NCI-H2196 (cell line): ENCODE results near the gene IGSF9B.

Experiments
- DNase-seq: peaks from one replicate; lab custom pipeline; 2025; ENCODE audit not compliant: unreplicated experiment; lab: John Stamatoyannopoulos, UW

Gene IGSF9B

DNA sequence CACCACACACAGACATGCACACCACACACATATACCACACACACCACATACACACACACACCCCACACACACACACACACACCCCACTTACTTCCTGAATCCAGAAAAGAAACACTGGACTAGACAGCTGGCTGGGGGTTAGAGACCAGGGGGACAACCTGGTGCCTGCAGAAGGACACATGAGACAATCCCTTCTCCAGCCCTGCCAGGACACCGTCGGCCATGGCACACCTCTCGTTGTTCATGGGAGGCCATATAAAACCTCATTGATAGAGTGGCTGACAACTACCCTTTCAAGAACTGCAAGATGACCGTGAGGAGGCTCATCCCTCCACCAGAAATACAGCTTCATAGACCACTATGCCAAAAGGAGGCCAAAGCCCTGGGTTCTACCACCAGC is 54.3 kb downstream of the IGSF9B start:
- no peak for DNase-seq

DNA sequence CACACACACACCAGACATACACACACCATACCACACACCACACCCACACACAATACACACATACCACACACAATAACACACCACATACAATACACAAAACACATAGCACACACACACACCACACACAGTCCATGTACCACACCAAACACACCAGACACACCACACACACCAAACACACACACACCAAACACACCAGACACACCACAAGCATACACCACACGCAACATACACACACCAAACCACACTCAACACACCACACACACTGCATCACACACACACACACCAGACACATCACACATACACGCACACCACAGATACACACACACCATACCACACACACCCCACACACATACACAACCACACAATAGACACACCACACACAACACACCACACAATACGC is 54.8 kb downstream of the IGSF9B start:
- no peak for DNase-seq

DNA sequence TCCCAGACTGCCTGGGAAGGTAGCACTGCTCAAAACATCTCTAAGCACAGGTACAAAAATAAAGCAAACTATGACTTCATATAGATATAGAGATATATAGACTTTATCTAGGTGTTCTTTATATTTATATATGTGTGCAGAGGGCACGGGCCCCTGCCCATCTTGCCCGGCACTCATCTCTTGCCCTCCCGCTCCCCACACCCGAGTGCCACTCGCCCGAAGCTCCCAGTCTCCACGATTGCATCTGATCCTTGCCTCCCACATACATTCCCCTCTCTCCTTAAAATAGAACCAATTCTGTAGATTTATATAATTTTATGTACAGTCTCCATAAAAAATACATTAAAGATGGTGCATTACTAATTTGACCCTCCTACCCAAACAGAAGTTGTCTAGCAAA is 55.5 kb downstream of the IGSF9B start:
- DNase-seq = no peak

DNA sequence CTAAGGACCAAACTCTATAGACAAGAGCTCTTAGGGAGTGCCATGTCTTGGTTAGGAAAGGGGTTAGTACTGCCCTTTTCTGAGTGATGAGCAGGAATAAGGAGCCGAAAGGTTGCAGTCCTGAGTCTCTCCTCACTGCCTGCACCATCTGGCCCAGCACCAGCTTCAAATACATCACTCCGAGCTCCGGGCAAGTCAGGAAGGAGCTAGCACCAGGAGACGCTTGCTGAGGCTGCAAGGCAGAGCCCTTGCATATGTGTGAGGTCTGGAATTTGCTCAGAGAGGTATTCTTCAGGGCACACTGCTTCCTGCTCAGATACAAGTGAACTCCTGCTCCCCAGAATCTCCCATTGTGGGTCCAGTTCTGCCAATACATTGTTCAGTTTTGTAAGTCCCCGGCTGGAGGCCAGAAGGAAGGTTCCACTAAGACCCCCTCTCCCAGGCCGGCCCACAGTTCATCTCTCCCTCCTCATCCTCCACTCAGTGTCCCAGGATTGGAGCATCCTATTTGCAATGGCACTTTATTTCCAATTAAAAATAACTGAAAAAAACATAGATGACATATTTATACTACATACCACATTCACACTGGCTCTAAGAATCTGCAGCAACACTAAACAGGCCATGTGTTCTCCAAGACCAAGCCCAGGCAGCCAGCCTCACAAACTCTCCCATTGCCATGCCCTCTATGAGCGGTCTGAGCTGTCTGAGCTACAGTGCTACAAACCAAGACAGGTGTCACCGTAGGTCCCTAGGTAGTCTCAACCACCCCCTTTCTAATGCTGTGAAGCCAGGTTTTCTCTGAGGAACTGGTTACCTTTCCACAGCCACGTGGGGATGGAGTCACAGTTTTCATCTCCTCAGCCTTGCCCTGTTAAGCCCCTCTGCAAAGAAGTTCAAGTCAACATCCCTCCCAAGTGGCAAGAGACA is 56.3 kb downstream of the IGSF9B start:
- no peak for DNase-seq

DNA sequence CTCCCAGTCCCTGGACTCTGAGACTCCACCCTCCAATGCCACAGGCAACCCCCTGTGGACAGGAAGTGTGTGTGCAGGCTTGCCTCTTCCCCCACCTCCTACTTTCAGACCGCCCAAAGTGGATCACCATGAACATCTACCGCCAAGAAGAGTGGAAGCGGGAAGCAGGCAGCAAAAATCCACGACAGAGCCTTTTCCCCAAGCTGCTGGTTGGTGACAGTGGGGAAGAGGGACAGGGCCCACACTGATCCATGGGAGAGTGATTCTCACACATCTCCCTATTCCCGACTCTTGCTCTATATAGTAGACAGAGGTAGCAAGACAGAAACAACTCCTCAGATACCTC is 58.0 kb downstream of the IGSF9B start:
- no peak for DNase-seq

DNA sequence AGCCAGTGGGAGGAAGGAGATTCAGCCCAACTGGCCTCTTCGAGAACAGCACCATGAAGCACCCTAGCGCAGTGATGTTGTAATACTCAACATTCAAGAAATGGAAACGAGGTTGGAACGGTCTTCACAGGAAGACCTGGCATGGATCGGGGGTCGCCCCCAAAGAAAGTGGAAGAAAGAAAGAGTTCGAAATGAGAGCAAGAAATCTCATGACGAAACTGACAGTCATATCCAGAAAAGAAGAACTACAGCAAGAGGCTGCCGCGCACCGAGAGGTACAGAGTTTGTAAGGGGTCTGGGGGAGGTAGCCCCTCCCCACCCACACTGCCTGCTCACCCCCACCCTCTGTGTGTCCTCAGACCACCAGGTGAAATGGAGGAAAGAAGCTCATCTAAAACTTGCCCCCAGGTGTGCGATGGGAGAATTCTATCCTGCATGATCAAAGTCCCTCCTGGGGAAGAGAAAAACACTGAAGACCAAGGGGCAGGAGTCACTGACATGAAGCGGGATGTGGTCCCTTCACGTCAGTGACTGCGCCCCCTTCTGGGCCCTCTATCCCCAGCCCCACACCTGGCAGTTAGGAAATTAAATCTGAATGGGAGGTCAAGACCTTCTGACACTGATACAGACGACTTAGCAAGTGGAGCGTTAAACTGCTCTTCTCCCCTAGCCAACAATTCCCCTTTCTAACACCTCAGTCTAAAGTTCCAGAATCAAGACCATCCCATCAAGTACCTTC is 58.6 kb downstream of the IGSF9B start:
- no peak for DNase-seq

DNA sequence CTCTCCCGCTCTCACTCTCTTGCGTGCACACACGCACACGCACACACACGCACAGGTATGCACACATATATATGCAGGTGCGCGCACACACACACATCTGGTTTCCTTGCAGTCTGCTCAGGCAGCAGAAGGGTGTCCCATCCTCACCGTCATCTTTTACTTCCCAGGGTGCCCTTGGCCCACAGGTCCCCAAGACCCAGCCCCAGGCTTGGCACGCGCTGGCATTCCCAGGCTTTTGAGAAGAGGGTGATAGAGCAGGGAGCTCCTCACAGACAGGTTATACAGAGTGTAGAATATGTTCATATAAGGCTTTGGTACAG is 59.5 kb downstream of the IGSF9B start:
- DNase-seq = no peak

DNA sequence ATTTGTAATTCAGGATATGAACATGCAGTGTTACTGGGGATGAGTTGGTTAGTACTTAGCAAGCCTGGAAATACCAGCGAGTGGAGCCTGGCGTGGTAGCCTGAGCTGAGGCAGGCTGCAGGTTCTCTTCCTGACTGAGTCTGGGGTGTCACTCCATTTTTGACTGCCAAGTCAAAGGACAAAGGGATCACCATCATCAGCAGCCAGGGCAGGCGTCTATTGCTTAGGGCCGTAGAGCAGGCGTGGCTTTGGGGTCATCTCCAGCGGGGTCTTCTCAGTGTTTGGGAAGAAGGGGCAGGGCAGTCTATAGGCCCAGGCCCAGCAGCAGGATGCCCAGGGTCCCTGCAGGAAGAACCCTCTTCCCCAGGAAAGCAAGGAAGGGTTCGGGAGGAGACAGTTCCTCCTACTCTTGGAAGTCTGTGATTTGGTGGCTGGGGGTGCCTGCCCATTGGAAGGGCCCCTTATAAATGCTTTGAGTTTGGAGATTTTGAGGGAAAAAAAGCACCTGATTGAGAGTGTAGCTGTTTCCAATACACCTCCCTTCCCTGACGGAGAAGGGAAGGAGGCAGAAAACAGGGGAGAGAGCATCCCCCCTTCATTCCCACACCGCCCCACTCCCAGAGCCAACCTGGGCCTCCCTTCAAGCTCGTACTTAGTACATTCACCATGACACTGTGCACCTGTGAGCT is 60.0 kb downstream of the IGSF9B start:
- DNase-seq = no peak

DNA sequence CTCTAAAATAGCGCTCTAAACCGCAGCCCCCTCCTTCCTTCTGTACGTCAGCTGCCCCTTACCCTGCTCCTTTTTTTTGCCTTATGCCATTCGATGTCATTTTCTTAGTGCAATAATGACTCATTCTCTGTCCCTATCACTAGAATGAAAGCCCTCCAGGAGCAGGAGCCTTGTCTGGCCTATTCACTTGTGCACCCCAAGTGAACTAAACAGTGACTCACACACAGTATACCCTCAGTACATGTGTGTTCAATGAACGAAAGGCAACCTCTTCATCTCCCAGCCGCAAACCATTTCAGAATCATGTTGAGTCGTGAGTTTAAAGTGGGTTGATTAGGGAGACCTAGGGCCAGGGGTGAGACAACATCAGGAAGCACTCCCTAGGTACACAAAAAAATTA is 60.7 kb downstream of the IGSF9B start:
- no peak for DNase-seq

DNA sequence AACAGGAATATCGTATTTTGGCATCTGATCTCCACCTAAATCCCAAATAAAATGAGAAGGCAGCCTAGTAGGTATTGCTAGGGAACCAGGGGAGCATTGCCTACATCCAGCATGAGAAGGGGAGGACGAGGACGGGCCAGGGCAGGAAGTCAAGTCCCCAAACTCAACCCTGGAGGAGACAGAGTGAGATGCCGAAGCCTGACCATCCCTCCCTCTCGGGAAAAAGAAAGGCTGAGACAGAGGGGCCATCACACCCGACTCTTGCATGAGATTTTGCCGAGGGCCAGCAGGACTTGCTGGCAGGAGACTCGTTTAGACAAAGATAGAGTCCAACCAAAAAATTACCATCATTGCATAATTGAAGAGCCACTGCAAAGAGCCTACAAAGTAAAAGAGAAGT is 61.2 kb downstream of the IGSF9B start:
- DNase-seq = no peak

DNA sequence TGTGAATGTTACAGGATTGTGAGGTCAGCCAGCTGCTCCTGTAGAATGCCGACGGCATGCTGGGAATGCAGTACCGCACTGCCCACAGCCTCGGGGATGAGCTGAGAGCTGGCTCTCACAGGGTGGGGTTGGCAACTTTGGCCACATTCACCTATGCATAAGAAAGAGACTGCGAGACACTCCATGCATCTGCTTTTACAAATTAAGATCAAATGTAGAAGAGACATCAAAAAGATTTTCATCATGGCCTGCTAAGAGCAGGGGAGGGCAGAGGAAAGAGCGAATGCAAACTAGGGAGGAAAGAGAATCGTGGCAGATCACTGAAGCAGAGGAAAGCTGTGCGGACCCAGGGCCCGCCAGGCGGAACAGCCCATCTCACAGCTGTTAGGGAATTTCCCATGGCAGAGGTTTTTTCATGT is 61.7 kb downstream of the IGSF9B start:
- DNase-seq = no peak

DNA sequence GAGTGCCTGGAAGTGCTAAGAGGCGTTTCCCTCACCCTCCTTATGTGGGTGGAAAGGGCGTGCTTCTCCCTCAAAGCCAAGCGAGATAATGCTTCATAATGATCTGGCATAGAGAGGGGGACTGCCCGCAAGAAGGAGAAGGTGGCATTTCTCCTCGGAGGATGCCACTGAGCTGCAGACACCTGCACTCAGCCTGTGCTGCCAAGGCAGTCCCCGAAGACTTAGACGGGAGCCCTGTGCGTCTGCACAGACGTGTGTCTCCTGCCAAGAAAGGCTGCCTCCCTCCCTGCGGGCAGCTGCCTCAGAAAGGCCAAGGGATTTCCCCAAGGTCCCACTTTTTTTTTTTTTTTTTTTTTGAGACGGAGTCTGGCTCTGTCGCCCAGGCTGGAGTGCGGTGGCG is 63.4 kb downstream of the IGSF9B start:
- DNase-seq = no peak

DNA sequence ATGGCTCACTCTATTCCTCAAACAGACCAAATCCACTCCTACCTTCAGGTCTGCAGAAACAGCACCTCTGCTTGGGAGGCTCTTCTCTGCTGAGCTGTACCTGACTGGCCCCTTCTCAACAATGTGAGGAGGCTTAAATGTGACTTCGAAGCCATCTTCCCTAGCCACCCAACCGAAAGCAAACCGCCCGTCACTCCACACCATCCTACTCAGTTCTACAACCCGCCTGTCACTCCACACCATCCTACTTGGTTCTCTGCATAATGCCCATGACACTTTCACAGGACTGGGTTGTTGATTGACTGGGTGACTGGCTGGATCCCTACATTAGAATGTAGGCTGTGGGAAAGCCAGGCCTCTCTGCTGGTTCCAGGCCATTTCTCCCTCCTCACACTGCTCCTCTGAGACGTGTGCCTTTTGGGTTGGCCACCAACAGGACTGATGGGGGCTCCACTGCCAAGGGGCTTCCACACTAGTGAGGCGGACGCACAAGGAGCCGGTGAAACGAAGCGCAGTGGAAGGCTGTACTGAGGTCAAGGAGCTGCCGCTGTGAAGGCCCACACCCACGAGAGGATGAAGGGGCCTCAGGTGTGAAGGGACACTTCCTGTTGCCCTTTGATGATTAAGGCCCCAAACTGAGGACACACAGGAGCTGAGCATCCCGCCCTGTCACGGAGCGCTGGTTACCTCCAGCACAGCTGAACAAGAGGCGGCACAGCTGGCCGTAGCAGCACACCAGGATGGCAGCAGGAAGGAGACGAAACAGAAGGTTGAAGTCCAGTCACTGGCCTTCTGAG is 64.0 kb downstream of the IGSF9B start:
- no peak for DNase-seq

DNA sequence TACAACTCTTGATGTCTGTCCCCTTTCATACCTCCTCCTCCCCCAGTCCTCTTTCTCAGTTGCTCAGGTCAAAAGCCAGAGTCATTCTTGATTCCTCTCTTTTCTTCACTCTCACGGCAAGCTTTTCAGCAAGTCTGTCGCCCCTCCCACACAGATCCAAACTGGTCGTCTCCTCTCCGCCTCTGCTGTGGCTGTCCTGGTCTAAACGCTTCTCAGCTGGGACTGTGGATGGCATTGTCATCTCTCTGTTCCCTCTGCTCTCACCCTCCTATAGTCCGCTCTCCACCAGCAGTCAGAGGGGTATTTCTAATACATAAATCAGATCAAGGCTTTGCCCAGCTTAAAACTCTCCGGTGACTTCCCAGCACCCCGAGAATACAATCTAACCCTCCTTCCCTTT is 64.6 kb downstream of the IGSF9B start:
- no peak for DNase-seq

DNA sequence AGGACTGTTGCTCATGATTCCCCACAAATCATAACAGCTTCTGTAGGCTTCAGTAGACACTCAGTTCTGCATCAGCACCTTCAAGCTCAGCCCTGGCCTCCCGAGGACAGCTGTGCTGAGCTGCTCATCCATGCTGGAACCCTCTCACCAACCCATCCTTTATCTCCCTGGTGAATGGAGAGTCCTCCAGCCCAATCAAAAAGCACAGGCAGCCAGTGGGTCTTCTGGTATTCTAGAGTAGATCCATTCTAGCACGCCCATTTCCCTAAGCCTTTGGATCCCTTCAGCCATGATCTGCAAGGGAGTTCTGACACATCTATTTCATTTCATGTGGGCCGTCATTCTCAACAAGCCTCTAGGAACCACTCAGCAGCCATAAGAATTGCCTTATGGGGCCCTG is 66.9 kb downstream of the IGSF9B start:
- DNase-seq = no peak

DNA sequence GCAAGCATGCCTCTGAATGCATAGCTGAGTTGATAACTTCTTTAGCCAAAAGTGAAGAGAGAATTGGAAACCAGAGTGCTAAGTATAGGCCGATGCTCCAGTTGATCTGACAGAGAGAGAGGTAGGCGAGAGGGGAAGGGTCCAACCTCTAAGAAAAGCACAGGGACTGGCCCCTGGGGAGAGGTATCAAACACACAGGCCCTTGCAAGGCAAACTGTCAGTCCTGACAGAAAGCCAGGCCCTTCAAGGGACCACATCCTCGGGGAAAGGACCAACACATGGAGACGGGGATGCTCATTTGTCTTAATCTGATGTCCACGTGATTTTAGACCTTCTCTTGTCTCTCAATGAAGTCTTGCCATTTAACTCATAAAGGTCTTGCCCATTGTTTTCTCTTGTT is 67.6 kb downstream of the IGSF9B start:
- no peak for DNase-seq

DNA sequence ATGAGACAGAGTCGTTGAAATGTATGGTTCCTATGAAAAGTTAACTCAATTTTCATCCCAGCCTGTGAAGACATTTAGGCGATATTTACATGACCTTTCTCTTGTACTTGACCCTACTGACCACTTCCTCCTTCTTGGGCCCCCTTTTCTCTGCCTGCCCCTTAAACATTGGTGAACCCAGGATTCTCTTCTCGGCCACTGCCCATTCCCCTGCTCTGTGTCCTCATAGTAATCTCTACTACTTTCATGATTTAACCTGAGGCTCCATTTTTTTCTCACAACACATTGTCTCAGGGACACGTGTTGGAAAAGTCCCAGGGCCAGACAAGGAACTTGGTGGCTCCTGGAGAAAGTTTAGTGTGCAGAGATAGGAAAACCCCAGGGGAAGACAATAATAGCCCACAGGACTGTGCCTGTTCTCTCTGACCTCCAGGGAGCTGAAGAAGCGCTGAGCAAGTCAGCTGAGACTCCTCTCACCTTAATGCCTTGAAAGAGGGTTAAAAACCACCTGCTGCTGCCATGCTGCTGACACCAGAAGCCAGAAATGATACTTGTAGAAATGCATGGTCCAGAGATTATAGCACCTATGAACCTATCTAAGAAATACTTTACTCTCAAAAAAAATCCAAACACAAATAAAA is 69.0 kb downstream of the IGSF9B start:
- no peak for DNase-seq

DNA sequence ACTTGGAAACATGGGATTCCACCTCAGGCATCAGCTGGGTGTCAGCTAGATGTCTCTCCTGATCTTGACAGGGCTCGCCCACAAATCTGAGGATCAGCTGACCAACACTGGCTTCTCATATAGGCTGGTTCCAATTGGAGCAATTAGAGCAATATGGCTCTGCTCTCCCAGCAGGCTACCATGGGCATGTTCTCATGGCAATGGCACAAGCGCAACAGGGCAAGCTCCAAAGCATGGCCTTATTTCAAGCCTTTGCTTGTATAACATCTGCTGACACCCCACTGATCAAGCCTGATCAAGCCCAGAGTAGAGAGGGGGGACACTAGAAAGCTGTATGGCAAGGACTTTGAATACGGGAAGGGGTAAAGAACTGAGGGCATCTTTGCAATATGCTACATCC is 70.7 kb downstream of the IGSF9B start:
- no peak for DNase-seq

DNA sequence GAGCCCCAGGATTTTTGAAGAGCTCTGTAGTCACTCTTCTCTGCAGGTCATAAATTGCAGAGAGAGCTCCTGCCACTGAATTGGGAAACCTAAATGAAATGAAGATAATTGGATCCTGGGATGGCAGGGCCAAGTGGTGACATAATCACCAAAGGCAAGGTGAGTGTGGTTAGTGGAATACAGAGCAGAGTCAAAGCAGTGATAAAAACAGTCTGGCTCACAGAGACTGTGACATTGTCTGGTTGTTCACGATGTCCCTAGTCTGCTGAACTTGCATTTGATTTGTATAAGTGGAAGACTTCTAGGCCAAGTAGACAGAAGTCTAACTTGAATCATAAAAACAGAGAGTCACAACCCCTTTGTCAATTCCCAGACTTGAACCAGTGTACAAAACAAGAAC is 84.6 kb downstream of the IGSF9B start:
- no peak for DNase-seq

DNA sequence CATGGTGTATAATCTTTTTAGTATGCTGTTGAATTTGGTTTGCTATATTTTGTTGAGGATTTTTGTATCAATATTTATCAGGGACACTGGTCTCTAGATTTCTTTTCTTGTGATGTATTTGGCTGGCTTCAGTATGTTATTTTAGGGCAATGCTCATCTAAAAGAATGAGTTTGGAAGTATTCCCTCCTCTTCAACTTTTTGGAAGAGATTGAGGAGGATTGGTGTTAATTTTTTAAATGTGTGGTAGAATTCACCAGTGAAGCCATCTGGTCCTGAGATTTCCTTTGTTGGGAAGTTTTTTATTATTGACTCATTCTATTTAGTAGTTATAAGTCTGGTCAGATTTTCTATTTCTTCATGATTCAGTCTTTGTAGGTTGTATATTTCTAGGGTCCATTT is 89.3 kb downstream of the IGSF9B start:
- DNase-seq = no peak

DNA sequence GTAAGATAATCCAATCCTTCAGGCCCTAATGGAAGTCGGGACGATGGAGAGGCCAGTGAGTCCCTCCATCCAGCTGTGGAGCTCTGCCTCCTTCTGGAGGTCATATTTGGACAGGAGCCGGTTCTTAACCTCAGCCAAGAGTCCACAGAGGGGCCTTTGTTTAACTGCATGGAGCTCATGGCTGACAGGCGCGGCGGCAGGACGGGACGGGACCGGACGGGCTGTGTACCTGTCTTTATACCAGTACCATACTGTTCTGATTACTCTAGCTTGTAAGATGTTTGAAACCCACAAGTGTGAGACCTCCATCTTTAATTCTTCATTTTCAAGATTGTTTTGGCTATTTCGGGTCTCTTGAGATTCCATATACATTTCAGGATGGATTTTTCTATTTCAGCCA is 91.3 kb downstream of the IGSF9B start:
- DNase-seq = no peak
